ENCODE measurements around the gene ANKH.

DNA sequence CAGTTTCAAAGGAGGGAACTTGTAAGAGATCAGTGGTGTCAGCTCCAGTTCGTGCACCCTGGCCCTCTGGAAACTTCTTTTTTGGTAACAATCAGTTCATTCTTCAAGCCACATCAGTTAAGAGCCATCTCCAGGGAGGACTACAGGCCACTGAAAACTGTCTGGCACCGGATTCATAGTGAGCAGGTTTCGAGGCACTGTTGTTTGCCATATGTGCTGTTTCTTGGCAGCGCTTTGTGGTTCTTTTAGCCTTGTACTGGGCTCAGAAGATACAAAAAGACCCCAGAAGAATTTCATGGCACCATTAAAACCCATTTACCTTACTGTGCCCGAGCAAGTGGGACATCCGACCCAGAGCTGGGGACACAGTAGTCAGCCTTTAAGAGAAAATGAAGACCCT is 138.6 kb downstream of the ANKH start:
- TF ChIP-seq CTCF (IDR thresholded peaks at IDR 0.05) = no peak
- TF ChIP-seq POLR2A (IDR thresholded peaks at IDR 0.05) = no peak
